GM23338 (cell line): ENCODE data around the gene HSPA9. TPM values are rescaled to one million over a fixed set of nuclear protein-coding genes. Genes with fewer than 3 reads are reported as not detected.

Experiments used
- ATAC-seq: fragments of 200-7000 bp; cut with Tn5 transposase; 3 replicates; pipeline ENCODE4 v1.9.1; 2020
- DNase-seq: peaks from one replicate; pipeline ENCODE4 v3.0.0-alpha.2; 2015; ENCODE audit warnings: low spot score
- H2AFZ ChIP-seq: fragments of 200-600 bp; sonication (generic); 2 replicates; pipeline ENCODE4 v1.8.0; 2016; ENCODE audit warnings: antibody characterized with exemption, mild to moderate bottlenecking, moderate library complexity
- H3F3A ChIP-seq: fragments of 200-600 bp; sonication (generic); replicated peaks from 2 replicates; pipeline ENCODE4 v1.8.0; 2017; ENCODE audit warnings: antibody characterized with exemption, mixed run types, low read depth
- H3K27ac ChIP-seq: fragments of 200-600 bp; sonication (generic); 2 replicates; pipeline ENCODE4 v1.6.1; 2016; ENCODE audit warnings: low read depth
- H3K27me3 ChIP-seq: fragments of 200-600 bp; sonication (generic); 2 replicates; pipeline ENCODE4 v1.8.0; 2016; ENCODE audit warnings: mild to moderate bottlenecking, mixed run types, moderate library complexity; ENCODE audit not compliant: insufficient read depth
- H3K36me3 ChIP-seq: fragments of 200-600 bp; sonication (generic); 2 replicates; pipeline ENCODE4 v1.8.0; 2016; ENCODE audit warnings: mild to moderate bottlenecking; ENCODE audit not compliant: insufficient read depth
- H3K4me1 ChIP-seq: fragments of 200-600 bp; sonication (generic); 2 replicates; pipeline ENCODE4 v1.8.0; 2016; ENCODE audit warnings: mild to moderate bottlenecking, moderate library complexity; ENCODE audit not compliant: insufficient read depth
- H3K4me2 ChIP-seq: fragments of 200-600 bp; sonication (generic); 2 replicates; pipeline ENCODE4 v1.7.1; 2017; ENCODE audit warnings: mixed run types
- H3K4me3 ChIP-seq: fragments of 200-600 bp; sonication (generic); 2 replicates; pipeline ENCODE4 v1.6.1; 2016; ENCODE audit warnings: mixed run types
- H3K79me2 ChIP-seq: fragments of 200-600 bp; sonication (generic); replicated peaks from 2 replicates; pipeline ENCODE4 v1.8.0; 2017; ENCODE audit warnings: mild to moderate bottlenecking; ENCODE audit not compliant: insufficient read depth
- H3K9me2 ChIP-seq: fragments of 200-600 bp; sonication (generic); 2 replicates; pipeline ENCODE4 v1.8.0; 2017; ENCODE audit not compliant: insufficient read depth
- H4K20me1 ChIP-seq: fragments of 200-600 bp; sonication (generic); replicated peaks from 2 replicates; pipeline ENCODE4 v1.8.0; 2017; ENCODE audit warnings: mild to moderate bottlenecking; ENCODE audit not compliant: insufficient read depth
- H3K27ac Mint-ChIP-seq: 2 replicates; pipeline ENCODE4 v1.8.0; 2020; ENCODE audit warnings: inconsistent platforms, mild to moderate bottlenecking, moderate library complexity, mixed read lengths
- H3K27me3 Mint-ChIP-seq: 3 replicates; pipeline ENCODE4 v1.8.0; 2022; ENCODE audit warnings: low read depth, mild to moderate bottlenecking, moderate library complexity, mixed read lengths, inconsistent platforms; ENCODE audit not compliant: insufficient read depth, poor library complexity
- H3K36me3 Mint-ChIP-seq: 3 replicates; pipeline ENCODE4 v1.8.0; 2021; ENCODE audit warnings: low read depth, mild to moderate bottlenecking, inconsistent platforms, moderate library complexity, mixed read lengths
- H3K4me1 Mint-ChIP-seq: 3 replicates; pipeline ENCODE4 v1.8.0; 2020; ENCODE audit warnings: mild to moderate bottlenecking, inconsistent platforms, mixed read lengths
- H3K4me3 Mint-ChIP-seq: 3 replicates; pipeline ENCODE4 v1.8.0; 2021; ENCODE audit warnings: moderate library complexity, mild to moderate bottlenecking, inconsistent platforms, mixed read lengths
- H3K9me3 Mint-ChIP-seq: 3 replicates; pipeline ENCODE4 v1.8.0; 2020; ENCODE audit warnings: moderate library complexity, mild to moderate bottlenecking, inconsistent platforms, mixed read lengths
- EZH2 ChIP-seq: fragments of 200-600 bp; sonication (generic); IDR thresholded peaks from one replicate; pipeline ENCODE4 v1.8.0; 2017; ENCODE audit warnings: antibody characterized with exemption, mild to moderate bottlenecking, low read depth; ENCODE audit not compliant: unreplicated experiment
- EZH2phosphoT487 ChIP-seq: fragments of 200-600 bp; sonication (generic); IDR thresholded peaks from one replicate; pipeline ENCODE4 v1.8.1; 2018; ENCODE audit warnings: antibody characterized with exemption; ENCODE audit not compliant: unreplicated experiment
- JUNB ChIP-seq: IDR thresholded peaks from one replicate; pipeline ENCODE4 v1.6.1; 2016; ENCODE audit warnings: antibody characterized with exemption; ENCODE audit not compliant: unreplicated experiment
- NANOG ChIP-seq: IDR thresholded peaks from 2 replicates; pipeline ENCODE4 v1.6.1; 2016; ENCODE audit warnings: antibody characterized with exemption, borderline replicate concordance
- POLR2AphosphoS5 ChIP-seq: IDR thresholded peaks from 2 replicates; pipeline ENCODE4 v1.6.1; 2016; ENCODE audit warnings: antibody characterized with exemption, low read depth
- STAT1 ChIP-seq: IDR thresholded peaks from one replicate; pipeline ENCODE4 v1.6.1; 2016; ENCODE audit warnings: antibody characterized with exemption; ENCODE audit not compliant: unreplicated experiment
- ZNF114 ChIP-seq: fragments of 250-450 bp; sonication (Bioruptor Pico); IDR thresholded peaks from 2 replicates; pipeline ENCODE4 v1.5.0; 2020; ENCODE audit warnings: mild to moderate bottlenecking, moderate library complexity
- polyA plus RNA-seq: library from polyadenylated mRNA; unstranded; fragments of >200 nt; fragmentation: Nextera tagmentation; extraction: Ambion mirVana; gene quantifications from 2 replicates; pipeline ENCODE4 v1.2.1, GENCODE V29; 2016
- total RNA-seq: library from RNA; depleted of rRNA; stranded (reverse); fragments of >200 nt; shearing (Covaris generic); gene quantifications from 2 replicates; pipeline ENCODE4 v1.2.3, GENCODE V29; 2014
- TF ChIP-seq, protein P1 (sequence below): IDR thresholded peaks from one replicate; pipeline ENCODE4 v1.6.1; 2018; ENCODE audit warnings: antibody characterized with exemption; ENCODE audit not compliant: unreplicated experiment
- TF ChIP-seq, protein P2 (sequence below), 2 experiments: fragments of 200-600 bp in 1 of 2; sonication (generic) in 1 of 2; conservative IDR thresholded peaks; 2 replicates each; pipeline versions ENCODE4 v1.5.1 to v1.6.1; 2016 to 2017; ENCODE audit warnings: antibody characterized with exemption in 2 of 2, low read depth in 2 of 2, mild to moderate bottlenecking in 2 of 2, moderate library complexity in 1 of 2
- TF ChIP-seq, protein P3 (sequence below): fragments of 250-450 bp; sonication (Bioruptor Pico); IDR thresholded peaks from 2 replicates; pipeline ENCODE4 v1.5.0; 2020; ENCODE audit warnings: mild to moderate bottlenecking, moderate library complexity

The HSPA9 gene
- total and polyA plus RNA-seq, 2 experiments from 2014 or later, result 302 to 751 TPM

DNA sequence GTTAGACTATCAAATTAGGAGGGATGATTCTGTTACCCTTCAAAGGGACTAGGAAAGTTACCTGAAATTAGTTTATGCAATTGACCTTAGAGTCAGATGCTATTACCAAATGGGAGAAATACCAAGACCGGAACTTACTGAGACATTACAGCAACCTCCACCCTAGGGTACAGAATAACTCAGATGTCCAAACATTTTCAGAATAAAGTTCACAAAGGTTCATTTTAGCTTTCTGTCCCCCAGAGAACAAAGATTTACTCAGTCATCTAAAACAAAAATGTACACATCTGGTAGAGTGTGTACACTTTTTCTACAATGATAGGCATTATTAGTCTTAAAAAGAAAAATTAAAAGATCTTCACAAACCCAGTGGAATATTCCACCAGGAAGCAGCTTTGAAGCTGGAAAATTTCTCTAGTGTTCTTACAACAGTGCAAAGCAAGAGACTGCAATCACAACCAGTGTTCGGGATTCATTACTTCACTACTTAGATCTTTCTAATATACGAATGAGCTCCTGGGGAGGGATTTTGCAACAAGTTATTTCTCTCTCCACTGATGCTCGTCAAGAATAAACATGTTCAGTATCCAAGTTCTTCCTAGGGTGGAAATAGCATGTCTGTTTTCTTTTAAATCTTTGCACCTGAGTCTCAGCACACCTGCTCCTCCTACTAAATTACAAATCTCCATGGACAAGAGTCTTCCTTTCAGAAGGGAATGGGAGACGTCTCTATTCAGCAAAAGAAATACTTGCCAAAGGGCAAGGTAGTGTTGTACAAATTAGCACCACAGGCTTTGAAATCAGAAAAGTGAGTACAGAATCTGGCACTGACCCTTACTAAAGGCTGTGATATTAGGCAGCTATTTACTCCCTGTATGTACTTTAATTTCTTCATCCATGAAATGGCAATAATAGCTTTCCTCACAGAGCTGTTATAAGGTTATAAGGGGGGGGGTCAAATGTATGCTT, 40.9 kb downstream of the HSPA9 start (continued):
- TF ChIP-seq JUNB, result no peak
- no peak for TF ChIP-seq EZH2phosphoT487
- no peak for TF ChIP-seq STAT1
- TF ChIP-seq, protein P1, sequence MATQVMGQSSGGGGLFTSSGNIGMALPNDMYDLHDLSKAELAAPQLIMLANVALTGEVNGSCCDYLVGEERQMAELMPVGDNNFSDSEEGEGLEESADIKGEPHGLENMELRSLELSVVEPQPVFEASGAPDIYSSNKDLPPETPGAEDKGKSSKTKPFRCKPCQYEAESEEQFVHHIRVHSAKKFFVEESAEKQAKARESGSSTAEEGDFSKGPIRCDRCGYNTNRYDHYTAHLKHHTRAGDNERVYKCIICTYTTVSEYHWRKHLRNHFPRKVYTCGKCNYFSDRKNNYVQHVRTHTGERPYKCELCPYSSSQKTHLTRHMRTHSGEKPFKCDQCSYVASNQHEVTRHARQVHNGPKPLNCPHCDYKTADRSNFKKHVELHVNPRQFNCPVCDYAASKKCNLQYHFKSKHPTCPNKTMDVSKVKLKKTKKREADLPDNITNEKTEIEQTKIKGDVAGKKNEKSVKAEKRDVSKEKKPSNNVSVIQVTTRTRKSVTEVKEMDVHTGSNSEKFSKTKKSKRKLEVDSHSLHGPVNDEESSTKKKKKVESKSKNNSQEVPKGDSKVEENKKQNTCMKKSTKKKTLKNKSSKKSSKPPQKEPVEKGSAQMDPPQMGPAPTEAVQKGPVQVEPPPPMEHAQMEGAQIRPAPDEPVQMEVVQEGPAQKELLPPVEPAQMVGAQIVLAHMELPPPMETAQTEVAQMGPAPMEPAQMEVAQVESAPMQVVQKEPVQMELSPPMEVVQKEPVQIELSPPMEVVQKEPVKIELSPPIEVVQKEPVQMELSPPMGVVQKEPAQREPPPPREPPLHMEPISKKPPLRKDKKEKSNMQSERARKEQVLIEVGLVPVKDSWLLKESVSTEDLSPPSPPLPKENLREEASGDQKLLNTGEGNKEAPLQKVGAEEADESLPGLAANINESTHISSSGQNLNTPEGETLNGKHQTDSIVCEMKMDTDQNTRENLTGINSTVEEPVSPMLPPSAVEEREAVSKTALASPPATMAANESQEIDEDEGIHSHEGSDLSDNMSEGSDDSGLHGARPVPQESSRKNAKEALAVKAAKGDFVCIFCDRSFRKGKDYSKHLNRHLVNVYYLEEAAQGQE, result no peak

DNA sequence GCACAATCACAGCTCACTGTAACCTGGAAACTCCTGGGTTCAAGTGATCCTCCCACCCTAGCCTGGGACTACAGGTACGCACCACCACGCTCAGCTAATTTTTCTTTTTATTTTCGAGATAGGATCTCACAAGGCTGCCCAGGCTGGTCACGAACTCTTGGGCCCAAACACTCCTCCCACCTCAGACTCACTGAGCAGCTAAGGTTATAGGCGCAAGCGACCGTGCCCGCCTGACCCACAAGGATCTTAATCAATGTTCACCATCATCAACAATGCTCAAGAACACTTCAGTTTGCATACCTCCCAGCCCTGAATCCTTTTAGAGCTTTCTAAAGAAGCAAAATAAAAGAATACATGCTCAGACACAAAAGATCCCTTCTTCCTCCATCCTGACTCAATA, 45.4 kb downstream of the HSPA9 start:
- Mint-ChIP-seq H3K4me1 (peaks cover 25% of the 10 kb centered on the region), H3K27me3 (no peaks in the 10 kb centered on the region), H3K4me3 (no peak overlapping the region), H3K9me3 (no peaks in the 10 kb centered on the region), H3K27ac (no peak overlapping the region), H3K36me3 (peaks cover 58% of the 10 kb centered on the region)
- Histone ChIP-seq H3K4me1 (no peaks in the 10 kb centered on the region; the same call in 1 of the 2 replicates), H3K27ac (peak overlapping the region; percentile 35; the same call in 1 of the 2 replicates), H3K4me3 (no peak overlapping the region), H3K9me2 (no peaks in the 10 kb centered on the region), H3K36me3 (no peaks in the 10 kb centered on the region; the same call in 1 of the 2 replicates), H2AFZ (no peak overlapping the region), H3K79me2 (peaks cover 100% of the 10 kb centered on the region), H3K27me3 (no peaks in the 10 kb centered on the region), H4K20me1 (peaks cover 83% of the 10 kb centered on the region), H3K4me2 (no peak overlapping the region), H3F3A (0 out of 2 replicates have a peak, but pooled peaks cover 4% of the 10 kb centered on the region)
- DNase-seq (no peak), ATAC-seq (no peak)
- no peak for TF ChIP-seq POLR2AphosphoS5
- no peak for TF ChIP-seq NANOG
- no peak for TF ChIP-seq ZNF114 (CRISPR knock-in tag)
- TF ChIP-seq, protein P2, sequence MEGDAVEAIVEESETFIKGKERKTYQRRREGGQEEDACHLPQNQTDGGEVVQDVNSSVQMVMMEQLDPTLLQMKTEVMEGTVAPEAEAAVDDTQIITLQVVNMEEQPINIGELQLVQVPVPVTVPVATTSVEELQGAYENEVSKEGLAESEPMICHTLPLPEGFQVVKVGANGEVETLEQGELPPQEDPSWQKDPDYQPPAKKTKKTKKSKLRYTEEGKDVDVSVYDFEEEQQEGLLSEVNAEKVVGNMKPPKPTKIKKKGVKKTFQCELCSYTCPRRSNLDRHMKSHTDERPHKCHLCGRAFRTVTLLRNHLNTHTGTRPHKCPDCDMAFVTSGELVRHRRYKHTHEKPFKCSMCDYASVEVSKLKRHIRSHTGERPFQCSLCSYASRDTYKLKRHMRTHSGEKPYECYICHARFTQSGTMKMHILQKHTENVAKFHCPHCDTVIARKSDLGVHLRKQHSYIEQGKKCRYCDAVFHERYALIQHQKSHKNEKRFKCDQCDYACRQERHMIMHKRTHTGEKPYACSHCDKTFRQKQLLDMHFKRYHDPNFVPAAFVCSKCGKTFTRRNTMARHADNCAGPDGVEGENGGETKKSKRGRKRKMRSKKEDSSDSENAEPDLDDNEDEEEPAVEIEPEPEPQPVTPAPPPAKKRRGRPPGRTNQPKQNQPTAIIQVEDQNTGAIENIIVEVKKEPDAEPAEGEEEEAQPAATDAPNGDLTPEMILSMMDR (conservative IDR thresholded peaks at IDR 0.05; ENCODE audit: low read depth in 2 of 2), result no peak
- TF ChIP-seq EZH2phosphoT487, result no peak
- no peak for TF ChIP-seq JUNB
- no peak for TF ChIP-seq EZH2
- no peak for TF ChIP-seq STAT1
- TF ChIP-seq, protein P3, sequence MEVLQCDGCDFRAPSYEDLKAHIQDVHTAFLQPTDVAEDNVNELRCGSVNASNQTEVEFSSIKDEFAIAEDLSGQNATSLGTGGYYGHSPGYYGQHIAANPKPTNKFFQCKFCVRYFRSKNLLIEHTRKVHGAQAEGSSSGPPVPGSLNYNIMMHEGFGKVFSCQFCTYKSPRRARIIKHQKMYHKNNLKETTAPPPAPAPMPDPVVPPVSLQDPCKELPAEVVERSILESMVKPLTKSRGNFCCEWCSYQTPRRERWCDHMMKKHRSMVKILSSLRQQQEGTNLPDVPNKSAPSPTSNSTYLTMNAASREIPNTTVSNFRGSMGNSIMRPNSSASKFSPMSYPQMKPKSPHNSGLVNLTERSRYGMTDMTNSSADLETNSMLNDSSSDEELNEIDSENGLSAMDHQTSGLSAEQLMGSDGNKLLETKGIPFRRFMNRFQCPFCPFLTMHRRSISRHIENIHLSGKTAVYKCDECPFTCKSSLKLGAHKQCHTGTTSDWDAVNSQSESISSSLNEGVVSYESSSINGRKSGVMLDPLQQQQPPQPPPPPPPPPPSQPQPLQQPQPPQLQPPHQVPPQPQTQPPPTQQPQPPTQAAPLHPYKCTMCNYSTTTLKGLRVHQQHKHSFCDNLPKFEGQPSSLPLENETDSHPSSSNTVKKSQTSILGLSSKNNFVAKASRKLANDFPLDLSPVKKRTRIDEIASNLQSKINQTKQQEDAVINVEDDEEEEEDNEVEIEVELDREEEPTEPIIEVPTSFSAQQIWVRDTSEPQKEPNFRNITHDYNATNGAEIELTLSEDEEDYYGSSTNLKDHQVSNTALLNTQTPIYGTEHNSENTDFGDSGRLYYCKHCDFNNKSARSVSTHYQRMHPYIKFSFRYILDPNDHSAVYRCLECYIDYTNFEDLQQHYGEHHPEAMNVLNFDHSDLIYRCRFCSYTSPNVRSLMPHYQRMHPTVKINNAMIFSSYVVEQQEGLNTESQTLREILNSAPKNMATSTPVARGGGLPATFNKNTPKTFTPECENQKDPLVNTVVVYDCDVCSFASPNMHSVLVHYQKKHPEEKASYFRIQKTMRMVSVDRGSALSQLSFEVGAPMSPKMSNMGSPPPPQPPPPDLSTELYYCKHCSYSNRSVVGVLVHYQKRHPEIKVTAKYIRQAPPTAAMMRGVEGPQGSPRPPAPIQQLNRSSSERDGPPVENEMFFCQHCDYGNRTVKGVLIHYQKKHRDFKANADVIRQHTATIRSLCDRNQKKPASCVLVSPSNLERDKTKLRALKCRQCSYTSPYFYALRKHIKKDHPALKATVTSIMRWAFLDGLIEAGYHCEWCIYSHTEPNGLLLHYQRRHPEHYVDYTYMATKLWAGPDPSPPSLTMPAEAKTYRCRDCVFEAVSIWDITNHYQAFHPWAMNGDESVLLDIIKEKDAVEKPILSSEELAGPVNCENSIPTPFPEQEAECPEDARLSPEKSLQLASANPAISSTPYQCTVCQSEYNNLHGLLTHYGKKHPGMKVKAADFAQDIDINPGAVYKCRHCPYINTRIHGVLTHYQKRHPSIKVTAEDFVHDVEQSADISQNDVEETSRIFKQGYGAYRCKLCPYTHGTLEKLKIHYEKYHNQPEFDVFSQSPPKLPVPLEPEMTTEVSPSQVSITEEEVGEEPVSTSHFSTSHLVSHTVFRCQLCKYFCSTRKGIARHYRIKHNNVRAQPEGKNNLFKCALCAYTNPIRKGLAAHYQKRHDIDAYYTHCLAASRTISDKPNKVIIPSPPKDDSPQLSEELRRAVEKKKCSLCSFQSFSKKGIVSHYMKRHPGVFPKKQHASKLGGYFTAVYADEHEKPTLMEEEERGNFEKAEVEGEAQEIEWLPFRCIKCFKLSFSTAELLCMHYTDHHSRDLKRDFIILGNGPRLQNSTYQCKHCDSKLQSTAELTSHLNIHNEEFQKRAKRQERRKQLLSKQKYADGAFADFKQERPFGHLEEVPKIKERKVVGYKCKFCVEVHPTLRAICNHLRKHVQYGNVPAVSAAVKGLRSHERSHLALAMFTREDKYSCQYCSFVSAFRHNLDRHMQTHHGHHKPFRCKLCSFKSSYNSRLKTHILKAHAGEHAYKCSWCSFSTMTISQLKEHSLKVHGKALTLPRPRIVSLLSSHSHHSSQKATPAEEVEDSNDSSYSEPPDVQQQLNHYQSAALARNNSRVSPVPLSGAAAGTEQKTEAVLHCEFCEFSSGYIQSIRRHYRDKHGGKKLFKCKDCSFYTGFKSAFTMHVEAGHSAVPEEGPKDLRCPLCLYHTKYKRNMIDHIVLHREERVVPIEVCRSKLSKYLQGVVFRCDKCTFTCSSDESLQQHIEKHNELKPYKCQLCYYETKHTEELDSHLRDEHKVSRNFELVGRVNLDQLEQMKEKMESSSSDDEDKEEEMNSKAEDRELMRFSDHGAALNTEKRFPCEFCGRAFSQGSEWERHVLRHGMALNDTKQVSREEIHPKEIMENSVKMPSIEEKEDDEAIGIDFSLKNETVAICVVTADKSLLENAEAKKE (CRISPR knock-in tag), result no peak
